GM18511 (cell line): Measurements from ENCODE around the gene AUP1.
"Not testable (repeated sequence)": the region's sequence is repeated elsewhere in the genome, so short reads cannot be mapped to it uniquely, and the experiment has no call there.

ENCODE experiments used
- ATAC-seq: cut with Tn5 transposase; IDR thresholded peaks from one replicate; pipeline ENCODE4 v1.9.1; 2021; ENCODE audit warnings: mild to moderate bottlenecking, moderate library complexity; ENCODE audit not compliant: unreplicated experiment

AUP1 gene

DNA sequence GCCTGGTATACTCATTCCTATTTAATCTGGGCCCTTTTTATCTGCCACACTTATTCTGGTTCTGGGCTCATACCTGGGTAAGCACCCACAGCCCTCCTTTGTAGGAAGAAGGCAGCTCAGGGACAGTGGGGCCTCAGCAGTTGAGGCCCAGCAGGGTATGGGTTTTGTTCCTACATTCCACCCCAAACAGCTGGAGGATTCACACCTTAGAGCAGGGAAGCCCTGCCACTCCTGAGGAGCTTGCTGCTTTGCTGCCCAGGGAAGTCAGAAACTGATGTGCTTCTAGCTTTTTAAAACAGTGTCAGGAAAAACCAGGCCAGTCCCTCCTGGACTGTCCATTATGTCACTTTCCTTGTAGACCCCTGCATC, 28.9 kb downstream of the AUP1 start:
- ATAC-seq: no peak

DNA sequence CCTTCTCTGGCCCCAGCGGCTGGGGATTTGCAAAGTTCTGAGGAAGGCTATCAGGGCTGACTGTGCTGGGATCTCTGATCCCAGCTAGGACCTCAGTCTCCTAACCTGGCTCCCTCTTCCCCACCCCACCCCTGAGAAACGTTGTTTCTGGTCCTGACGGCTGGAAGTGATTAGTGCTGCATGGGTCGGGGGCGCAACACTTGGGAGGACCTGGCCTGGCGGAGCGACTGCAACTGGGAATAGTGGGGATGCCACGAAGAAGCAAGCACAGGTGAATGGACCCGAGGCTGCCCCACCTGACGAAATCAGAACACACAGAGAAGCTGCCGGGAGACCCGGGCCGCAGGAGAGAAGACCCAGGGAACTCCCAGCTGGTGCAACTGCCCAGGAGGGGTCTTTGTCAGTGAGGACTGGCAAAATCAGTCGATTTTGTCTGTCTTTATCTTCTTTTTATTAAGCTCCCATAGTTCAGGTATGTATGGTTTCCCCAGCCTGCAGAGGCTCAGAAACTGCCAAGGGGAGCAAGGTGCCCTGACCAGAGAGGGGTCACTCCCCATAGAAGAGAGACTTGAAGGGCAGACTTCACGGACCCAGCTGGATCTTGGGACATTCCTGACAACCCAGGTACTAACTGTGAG, 29.4 kb downstream of the AUP1 start:
- ATAC-seq: no peak

- ATAC-seq: no peak
Observed at GRCh38 chr2:74499267-74499939, 30.1 kb downstream of the AUP1 start, which contains the start of gene LBX2. Gene LBX2 (minus strand): TSS chr2:74499603. CDS start chr2:74499537, 66 bp downstream.

- no peak for ATAC-seq
Observed at GRCh38 chr2:74498500-74499266, 30.8 kb downstream of the AUP1 start.

DNA sequence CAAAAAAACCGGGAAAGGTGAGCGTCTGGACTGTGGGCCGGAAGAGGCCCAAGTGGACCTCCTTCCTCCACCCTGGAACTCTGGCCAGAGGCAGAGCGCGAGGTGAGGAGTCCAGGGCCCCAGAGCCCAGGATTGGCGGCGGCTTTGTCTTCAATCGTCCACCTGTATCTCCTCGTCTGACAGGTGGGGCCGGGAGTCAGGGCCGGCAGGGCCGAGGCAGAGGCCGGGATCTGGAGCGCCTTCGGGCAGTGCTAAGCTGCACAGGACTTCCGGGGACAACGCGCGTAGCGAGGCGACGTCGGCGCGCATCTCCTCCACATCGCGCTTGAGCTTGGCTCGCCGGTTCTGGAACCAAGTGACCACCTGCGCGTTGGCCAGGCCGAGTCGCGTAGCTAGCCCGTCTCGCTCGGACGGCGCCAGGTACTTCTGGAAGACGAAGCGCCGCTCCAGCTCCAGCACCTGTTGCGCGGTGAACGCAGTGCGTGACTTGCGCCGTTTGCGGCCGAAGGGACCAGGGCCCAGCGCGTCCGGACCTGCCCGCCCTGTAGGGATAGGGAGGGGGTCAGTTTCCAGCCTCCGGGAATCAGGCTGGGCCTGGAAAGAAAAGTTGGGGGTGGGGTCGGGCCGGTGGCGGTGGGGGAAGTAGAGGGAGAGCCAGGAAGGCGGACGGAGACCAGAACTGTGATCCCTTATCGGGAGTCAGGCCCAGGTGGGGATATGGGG, 31.6 kb downstream of the AUP1 start:
- ATAC-seq: no peak

DNA sequence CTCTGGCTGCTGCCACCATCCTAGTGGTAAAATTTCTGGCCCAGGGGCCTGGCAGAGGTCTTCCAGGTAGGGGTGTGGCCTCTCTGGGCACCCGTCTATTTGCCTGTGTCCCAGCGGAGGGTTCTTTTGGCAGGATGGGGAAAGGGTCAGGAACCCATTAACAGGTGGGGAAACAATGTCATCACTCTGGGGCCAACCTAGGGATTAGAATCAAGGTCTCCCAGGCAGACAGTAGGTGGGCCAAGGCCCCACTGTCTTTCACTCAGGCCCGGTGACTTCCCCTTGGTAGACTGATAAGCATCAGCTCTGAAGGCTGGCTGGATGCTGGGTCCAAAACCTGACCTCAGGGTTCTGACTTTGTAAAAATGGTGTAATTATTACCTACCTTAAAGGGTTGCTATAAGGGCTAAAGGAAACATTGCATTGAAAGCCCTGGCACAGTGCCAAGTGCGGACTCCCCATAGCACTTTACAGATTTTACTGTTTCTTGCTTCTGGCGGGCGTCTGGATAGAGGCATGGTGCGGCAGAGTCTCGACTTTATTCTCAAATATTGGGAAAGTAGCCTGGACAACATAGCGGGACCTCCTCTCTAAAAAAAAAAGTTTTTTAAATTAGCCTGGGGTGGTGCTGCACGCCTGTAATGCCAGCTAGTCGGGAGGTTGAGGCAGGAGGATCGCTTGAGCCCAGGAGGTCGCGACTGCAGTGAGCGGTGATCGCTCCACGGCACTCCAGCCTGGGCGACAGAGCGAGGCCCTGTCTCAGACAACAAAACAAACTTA, 32.3 kb downstream of the AUP1 start:
- ATAC-seq: no peak

DNA sequence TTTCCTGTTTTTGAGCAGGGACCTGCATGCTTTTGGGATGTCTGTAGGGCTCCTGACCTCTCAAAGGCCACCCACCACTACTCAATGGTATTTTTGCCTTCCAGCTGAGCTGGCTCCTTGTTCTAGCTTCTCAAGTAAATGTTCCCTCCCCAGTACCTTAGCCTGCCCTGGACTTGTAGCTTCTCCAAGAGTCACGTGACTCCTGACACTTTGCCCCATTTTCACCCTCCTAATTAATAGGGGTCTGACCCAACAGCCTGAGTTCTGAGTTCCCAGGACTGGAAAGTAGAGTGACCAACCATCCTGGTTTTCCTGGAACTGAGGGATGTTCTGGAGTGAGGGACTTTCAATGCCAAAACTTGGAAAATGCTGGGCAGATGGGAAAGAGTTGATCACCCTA, 34.1 kb downstream of the AUP1 start:
- no peak for ATAC-seq

DNA sequence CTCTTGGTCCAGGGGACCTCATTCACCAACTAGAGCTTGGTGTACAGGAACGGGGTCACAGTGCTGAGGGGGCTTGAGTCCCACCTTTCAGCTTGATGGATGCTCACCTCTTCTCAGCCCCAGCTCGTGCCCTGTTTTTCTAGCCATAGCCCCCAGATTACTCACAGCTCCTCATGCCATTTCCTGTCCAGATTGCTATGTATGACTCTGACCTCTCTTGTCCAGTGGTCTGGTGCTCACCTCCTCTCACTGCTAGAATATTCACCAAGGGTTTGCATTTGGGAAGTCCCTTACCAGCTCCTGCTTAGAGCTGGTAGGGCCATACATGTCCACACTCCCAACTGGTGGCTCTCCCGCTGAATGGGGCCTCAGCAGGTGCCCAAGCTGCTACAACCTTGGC, 36.0 kb downstream of the AUP1 start:
- ATAC-seq: no peak

DNA sequence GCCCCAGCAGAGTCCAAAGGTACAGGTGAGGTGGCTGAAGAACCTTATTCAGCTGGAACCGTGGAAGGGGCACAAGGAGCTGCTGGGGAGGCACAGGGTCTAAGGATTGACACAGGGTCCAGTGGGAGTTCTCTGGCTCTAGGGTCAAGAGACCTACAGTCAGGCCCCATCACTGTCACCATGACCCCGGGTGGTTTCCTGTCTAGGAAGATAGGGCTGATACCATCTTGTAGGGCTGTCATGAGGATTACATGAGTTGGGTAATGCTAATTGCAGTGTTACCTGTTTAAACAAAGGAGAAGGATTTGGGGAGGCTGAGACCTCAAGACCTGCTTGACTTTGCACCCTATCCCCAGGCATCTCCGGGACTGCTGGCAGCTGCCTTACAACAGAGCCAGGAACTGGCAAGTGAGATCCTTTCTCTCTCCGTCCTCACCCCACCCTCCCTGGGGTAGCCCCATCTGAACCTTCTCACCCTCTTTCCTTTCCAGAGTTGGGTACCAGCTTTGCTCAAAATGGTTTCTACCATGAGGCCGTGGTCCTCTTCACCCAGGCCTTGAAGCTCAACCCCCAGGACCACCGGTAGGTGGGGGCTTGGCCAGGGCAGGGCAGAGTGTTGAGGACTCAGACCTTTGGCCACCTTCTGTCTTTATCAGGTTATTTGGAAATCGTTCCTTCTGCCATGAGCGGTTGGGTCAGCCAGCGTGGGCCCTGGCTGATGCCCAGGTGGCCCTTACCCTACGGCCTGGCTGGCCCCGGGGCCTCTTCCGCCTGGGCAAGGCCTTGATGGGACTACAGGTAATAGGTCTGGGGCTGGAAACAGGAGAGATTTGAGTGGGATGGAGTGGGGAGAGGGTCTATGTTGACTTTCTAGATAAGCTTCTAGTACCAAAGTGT, 37.6 kb downstream of the AUP1 start:
- ATAC-seq: no peak

DNA sequence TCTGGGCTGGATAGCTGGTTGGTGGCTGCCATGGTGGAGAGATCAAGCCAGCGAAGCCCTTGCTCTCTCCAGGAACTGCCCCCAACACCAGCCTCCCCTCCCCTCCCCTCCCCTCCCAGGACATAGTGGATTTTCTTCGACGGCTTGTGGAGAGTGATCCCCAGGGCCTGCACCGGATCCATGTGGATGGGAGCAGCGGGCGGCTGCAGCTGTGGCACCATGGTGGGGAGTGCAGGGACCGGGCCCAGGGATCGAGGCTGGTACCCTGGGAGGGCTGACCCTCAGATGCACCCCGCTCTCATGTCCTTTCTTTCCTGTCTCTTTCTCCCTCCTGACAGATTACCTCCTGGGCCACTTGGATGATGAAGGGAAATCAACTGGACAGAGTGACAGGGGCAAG, 39.6 kb downstream of the AUP1 start:
- ATAC-seq: no peak

GRCh38 chr2:74488643-74489481, 40.6 kb downstream of the AUP1 start:
- no peak for ATAC-seq

GRCh38 chr2:74486141-74486540, 43.4 kb downstream of the AUP1 start:
- no peak for ATAC-seq

- not testable (repeated sequence) for ATAC-seq
Observed at GRCh38 chr2:74483675-74484164, 45.8 kb downstream of the AUP1 start.

GRCh38 chr2:74482801-74483674, 46.5 kb downstream of the AUP1 start, which contains the start of the genes CCDC142 and TTC31:
Gene CCDC142 (minus strand): TSS chr2:74482998. CDS start chr2:74482837, 161 bp downstream.
Gene TTC31 (plus strand): TSS chr2:74483081. CDS start chr2:74483096, 15 bp downstream.
- ATAC-seq: peak; percentile 95

DNA sequence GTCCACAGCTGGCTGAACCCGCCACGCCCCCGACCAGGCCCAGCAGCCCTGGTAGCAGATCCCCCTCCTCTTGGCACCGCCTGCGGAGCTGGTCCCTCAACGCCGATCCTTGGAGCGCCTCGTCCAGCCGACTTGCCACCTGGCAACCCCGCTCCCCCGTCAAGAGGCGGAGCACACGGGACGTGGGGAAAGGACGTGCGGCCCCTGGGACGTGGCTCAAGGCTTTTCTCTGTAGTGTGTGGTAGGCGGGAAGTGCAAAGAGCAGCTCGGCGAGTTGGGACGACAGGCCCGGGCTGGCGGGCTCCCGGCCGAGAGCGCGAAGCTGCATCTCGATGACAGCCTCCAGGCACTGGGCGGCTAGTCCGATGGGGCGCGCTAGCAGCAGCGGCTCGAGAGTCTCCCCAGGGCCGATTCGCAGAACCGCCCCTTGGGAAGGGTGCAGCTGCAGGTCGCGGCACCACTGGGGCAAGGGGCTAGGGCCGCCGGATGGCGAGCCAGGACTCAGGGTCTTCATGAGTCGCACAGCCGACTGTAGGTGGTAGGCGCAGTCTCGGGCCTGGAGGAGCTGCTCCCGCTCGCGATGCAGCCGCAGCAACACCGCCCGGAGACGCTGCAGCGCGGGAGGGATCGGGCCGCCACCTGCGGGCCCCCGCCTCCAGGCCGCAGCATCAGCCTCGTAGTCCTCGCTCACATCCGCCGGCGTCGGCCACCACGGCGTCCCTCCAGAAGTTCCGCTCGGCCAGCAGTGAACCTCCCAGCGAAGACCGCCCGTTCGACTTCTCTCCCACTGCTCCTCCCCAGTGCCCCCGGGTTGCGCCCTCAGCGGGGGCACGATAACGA, 47.3 kb downstream of the AUP1 start:
- ATAC-seq: peak; percentile 50

DNA sequence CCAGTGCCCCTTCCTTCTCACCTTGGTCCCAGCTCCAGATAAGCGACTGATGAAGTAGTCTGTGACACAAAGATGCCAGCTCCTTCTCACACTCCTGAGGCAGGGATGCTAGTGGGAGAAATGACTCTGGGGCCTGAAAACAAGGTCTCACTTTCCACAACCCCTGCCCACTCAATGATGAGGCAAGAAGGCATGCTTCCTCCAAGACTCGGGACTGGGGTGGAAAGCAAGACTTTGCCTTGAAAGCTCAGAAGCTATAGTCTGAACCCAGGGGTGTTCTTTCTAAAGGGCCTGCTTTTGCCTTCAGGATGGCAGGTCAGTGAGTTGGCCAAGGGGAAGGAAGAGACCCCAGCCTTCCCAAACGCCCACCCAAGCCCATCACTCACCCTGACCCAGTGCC, 48.1 kb downstream of the AUP1 start:
- ATAC-seq: no peak
